ENCODE results near the gene JPH4. TPM values are rescaled to one million over a fixed set of nuclear protein-coding genes. Genes with fewer than 3 reads are reported as not detected.

JPH4 gene
- total RNA-seq, 4 donors from 2014 or later = 0.30 to 0.60 (median 0.30) TPM; not detected in 1

DNA sequence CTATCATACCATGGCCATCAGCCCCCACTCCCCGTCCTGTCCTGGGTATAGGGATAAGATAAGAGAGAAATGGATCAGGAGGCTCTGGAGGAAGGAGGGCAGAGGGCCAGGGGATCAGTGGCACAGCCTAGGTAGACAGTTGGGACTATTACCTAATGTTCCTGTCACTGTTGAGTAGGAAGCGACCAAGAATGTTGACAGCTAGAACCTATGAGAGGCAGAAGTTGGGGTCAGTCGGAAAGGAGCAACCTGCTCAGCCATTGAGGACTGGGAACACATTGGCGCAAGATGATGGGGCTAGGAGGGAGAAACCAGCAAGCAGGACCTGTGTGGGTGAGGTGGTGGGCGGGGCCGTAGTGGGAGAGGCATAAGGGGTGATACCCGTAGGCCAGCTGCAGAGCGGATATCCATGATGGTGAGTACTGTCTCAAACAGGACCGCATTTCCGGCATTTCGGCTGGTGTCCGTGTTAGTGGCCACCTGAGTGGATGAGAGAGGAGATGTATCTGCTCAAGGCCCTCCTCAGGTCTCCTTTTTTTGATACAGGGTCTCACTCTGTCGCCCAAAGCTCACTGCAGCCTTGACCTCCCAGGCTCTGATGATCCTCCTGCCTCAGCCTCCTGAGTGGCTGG lies 14.3 kb downstream of the JPH4 start:
- Histone ChIP-seq H3K9me3 (no peaks in the 10 kb centered on the region), H3K27me3 (no peaks in the 10 kb centered on the region), H3K4me1 (peaks cover 34% of the 10 kb centered on the region), H3K4me3 (no peak overlapping the region), H3K36me3 (peaks cover 41% of the 10 kb centered on the region), H3K27ac (no peak overlapping the region)
- TF ChIP-seq POLR2A (IDR thresholded peaks at IDR 0.05) = no peak
- TF ChIP-seq POLR2AphosphoS5 (IDR thresholded peaks at IDR 0.05) = no peak
- TF ChIP-seq CTCF (IDR thresholded peaks at IDR 0.05) = no peak
- TF ChIP-seq EP300 (IDR thresholded peaks at IDR 0.05) = no peak
- DNase-seq (ENCODE audit: low spot score in 2 of 2) = no peak
- WGBS = 84% methylated on average over 13 of the region's 13 CpGs

DNA sequence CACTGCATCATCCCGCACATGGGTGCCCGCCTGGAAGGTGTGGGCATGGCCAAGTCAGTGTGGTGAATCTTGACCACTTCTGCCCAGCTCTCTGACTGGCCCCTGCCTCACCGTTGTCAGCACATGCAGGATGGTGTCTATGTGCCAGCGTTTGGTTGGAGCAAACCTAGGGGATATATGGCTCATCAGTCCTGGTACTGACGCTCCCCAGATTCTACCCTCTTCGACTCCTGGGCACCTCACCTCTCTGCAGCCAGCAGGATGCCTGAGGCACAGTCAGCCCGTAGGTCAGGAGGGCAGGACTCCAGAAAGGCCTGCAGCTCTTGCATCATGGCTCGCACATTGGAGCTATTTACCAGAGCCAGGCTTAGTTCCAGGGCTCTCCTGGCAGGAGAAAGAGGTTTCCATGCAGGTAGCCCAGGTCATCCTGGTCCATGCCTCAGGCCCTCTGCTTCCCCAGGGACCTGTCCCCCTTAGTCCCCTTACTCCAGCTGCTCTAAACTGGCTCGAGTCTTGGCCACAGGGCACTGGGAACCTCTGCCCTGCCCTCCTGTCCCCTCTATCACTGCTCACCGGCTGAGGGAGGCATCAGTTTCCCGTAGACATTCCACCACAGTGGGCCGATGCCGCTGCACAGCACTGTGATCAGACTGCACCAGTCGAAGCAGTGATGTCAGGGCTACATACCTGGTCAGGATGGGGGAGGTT lies 15.0 kb downstream of the JPH4 start:
- Histone ChIP-seq H3K27me3 (no peaks in the 10 kb centered on the region), H3K4me1 (peaks cover 27% of the 10 kb centered on the region), H3K9me3 (no peaks in the 10 kb centered on the region), H3K4me3 (no peak overlapping the region), H3K36me3 (peaks cover 48% of the 10 kb centered on the region), H3K27ac (no peak overlapping the region)
- TF ChIP-seq POLR2AphosphoS5 (IDR thresholded peaks at IDR 0.05) (no peak), POLR2A (IDR thresholded peaks at IDR 0.05) (no peak), CTCF (IDR thresholded peaks at IDR 0.05) (no peak), EP300 (IDR thresholded peaks at IDR 0.05) (no peak)
- DNase-seq (ENCODE audit: low spot score in 2 of 2) = no peak
- 78% methylated on average over 13 of the region's 14 CpGs for WGBS

DNA sequence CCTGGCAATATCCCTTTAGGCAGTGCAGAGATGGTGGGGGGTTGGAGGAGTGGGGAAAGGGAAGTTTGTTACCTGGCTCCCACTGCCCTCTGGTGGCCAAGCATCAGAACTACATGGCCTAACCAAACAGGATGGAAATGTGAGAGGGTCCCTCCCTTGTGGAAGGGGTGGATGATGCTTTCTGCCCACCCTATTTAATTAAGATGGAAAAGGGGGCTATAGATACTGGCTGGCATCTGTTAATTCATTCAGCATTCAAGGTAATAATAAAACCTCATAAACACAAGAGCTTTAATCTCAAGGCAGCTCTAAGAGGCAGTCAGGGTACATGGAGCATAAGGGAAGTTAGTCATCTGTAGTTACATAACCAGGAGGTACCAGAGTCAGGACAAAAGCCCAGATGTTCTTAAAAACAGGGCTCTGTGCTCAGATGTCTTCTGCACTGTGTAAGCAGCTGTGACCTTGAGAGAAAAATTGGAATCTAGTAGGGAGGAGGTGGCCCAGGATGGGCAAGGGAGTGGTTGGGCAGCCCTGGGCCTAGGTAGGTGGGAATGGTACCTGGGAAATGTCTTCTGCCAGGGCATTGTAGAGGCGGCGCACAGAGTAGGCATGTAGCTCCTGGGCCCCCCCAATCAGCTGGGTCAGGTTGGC lies 15.6 kb downstream of the JPH4 start:
- no peaks in the 10 kb centered on the region for H3K9me3 ChIP-seq
- H3K36me3 ChIP-seq = peaks cover 54% of the 10 kb centered on the region
- H3K27me3 ChIP-seq = no peaks in the 10 kb centered on the region
- no peak overlapping the region for H3K4me3 ChIP-seq
- peaks cover 24% of the 10 kb centered on the region for H3K4me1 ChIP-seq
- TF ChIP-seq CTCF (IDR thresholded peaks at IDR 0.05) = peak; percentile 79 to 89
- no peak for TF ChIP-seq EP300 (IDR thresholded peaks at IDR 0.05)
- 93% methylated on average over 2 of the region's 2 CpGs for WGBS
- DNase-seq (ENCODE audit: low spot score in 2 of 2) = peak in 1 of 2 donors; percentile 67
- H3K27ac ChIP-seq = no peak overlapping the region

DNA sequence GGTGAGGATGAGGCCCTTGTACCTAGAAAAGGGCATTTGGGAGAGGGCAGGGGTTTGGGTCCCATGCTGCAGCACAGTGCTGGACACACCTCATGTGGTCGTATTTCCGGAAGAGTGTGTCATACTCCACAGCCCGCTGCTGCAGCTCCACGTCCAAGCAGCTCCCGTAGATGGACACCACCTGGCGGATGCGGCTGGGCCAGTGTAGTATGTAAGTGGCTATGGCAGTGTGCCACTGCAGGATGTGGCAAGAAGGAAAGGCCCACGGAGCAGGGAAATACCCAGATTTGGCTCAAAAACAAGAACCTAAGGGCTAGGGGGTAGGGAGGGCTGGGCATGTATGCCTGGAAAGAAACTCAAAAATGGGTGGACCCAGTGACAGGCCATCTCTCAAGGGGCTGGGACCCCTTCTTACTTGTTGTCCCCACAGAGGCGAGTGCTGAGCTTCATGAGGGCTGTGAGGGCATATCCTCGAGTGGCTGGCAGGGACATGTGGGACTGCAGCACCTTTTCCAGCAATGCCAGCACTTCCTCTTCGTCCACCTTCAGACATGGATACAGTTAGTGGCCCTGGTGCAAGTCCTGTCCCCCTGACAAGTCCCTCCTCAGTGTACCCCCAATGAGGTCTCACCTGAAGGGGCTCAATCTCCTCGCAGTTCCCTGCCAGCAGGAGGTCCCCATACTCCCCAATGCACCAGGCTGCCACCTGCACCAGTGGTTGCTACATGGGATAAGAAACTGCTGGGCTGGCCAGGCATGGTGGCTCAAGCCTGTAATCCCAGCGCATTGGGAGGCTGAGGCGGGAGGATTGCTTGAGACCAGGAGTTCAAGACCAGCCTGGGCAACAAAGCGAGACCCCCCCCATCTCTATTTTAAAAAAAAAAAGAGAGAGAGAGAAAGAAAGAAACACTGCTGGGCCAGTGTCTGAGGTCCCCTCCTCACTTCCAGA lies 16.4 kb downstream of the JPH4 start:
- peaks cover 22% of the 10 kb centered on the region for H3K4me1 ChIP-seq
- peaks cover 54% of the 10 kb centered on the region for H3K36me3 ChIP-seq
- peak in 1 of 2 donors; percentile 61 for DNase-seq (ENCODE audit: low spot score in 2 of 2)
- no peaks in the 10 kb centered on the region for H3K9me3 ChIP-seq
- TF ChIP-seq POLR2A (IDR thresholded peaks at IDR 0.05) (no peak), EP300 (IDR thresholded peaks at IDR 0.05) (no peak), CTCF (IDR thresholded peaks at IDR 0.05) (no peak), POLR2AphosphoS5 (IDR thresholded peaks at IDR 0.05) (no peak)
- no peaks in the 10 kb centered on the region for H3K27me3 ChIP-seq
- WGBS = 73% methylated on average over 12 of the region's 15 CpGs
- no peak overlapping the region for H3K27ac ChIP-seq
- H3K4me3 ChIP-seq = no peak overlapping the region
